Hematopoietic multipotent progenitor cell (in vitro differentiated cells): ENCODE results near the gene NPIPB2. TPM values are rescaled to one million over a fixed set of nuclear protein-coding genes. Genes with fewer than 3 reads are reported as not detected.
A peak's percentile ranks its signal among the peaks of the same experiment; 100 is the strongest.

Experiments used
- DNase-seq, 3 donors: peaks; one replicate each; pipeline ENCODE4 v3.0.0-alpha.2; 2011 to 2015; ENCODE audit warnings: low read depth in 2 of 3, low spot score in 2 of 3
- small RNA-seq: library from RNA; depleted of rRNA; stranded (forward); fragments of <200 nt; gene quantifications from one replicate; pipeline ENCODE3, GENCODE V24; 2012
- total RNA-seq: library from RNA; depleted of rRNA; stranded (reverse); fragments of >200 nt; gene quantifications from one replicate; pipeline ENCODE4 v1.2.3, GENCODE V29; 2012

Gene NPIPB2
- total RNA-seq, 1 donor, result 8.6 TPM

- DNase-seq, result no peak
Measured at GRCh38 chr16:11907160-11907970, 34.5 kb downstream of the NPIPB2 start.

DNA sequence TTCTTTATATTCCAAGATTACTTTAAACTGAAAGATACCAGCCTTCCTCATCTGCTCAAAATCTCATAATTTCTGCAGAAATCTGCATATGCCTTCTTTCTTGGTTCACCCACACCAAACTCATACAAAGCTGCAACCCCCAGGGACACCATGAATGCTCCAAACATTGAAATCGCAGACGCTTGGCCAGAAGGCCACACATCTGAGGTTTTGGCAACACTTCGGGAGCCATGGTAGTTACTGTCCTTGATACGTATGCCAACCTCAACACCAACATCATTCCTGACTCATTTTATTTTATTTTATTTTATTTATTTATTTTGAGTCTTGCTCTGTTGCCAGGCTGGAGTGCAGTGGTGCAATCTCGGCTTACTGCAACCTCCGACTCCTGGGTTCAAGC, 37.9 kb downstream of the NPIPB2 start:
- DNase-seq, result no peak

DNA sequence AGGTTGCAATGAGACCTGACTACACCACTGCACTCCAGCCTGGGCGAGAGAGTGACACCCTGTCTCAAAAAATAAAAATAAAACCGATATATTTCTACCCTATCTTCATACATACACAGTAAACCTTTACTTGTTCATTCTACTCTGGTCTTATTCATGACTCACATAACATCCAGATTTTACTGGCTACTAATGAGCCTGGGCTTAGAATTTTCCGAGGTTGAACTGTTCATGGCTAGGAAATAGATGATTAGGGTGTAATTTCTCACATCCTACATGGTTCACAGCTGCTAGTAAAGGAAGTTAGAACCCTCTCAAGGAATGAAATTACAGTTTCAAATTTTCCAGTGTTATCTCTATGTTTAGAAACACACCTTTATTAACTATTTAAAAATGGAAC, 40.8 kb downstream of the NPIPB2 start:
- no peak for DNase-seq

DNA sequence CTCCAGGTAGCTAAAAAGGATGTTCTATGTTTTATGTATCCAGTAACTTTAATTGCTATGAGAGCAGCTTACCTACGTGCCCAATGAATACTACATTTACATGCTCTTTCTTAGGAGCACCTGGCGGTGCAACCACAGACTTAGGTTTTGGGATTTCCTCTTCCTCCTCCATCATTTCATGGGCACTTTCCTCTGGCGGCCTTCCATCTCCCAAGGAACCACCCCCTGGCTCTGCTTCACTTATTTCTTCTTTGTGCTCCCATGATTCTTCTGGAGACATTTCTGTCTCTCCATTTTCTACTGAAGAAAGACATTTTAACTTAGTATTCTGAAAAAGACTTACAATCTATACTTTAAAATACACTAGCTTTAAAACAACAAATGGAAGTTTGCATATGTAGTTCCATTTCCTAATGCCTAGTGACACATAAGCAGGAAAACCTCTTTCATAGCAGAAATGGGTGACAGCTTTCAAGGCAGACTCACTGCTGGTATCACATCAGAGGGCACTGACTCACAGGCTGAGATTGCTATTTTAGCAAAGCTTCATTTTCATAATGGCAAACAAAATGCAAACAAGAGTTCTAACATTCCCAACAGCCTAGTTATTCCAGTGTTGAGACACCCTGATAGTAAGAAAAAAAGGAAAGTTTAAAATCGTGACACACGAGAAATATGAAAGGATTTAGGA, 45.2 kb downstream of the NPIPB2 start:
- no peak for DNase-seq

DNA sequence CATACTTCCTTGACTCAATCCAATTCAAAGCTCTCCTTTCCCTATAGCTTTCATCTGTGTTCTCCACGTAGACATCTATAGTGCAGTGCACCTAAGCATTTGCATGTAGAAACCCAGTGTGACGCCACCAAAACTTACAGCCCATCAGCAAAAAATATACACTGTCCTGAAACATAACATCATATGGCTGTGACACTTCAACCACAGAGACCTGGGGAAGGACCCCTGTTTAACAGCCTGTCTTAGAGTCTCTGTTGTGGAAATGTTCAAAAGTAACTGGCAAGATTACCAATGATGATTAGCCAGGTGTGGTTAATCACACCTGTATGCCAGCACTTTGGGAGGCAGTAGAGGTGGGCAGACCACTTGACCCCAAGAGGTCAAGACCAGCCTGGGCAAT, 48.3 kb downstream of the NPIPB2 start:
- no peak for DNase-seq

DNA sequence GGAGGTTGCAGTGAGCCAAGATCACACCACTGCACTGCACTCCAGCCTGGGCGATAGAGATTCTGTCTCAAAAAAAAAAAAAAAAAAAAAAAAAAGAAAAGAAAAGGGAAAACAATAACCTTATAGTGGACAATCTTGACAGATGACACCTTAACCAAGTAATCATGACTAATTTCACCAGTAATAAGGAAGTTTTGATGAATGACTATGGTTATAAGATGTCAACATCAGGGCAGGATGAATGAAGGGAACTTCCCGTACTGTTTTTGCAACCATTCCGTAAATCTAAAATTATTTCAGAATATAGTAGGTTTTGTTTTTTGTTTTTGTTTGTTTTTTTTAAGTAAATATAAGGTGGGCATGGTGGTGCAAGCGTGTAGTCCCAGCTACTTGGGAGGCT, 49.1 kb downstream of the NPIPB2 start:
- DNase-seq, result no peak

- DNase-seq, result peak in 1 of 3 donors; percentile 57
Measured at GRCh38 chr16:11890231-11890965, 51.4 kb downstream of the NPIPB2 start.

DNA sequence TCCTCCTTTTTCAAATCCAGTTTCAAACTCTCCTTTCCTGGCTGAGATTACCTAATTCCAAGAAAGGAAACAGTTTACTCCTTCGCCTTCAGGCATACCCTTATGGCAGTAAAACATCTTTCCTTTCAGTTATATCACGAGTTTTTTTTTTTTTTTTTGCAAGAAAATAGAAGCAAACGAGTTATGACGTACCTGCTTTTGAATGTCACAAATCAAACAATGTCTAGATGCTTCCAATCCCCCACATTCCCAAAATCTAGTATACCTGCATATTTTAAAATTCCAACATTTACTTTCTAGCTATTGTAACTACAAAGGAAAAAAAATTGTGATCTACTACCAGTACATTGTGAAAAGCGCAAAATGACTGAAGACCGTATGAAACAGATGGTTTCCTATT, 55.0 kb downstream of the NPIPB2 start:
- no peak for DNase-seq

DNA sequence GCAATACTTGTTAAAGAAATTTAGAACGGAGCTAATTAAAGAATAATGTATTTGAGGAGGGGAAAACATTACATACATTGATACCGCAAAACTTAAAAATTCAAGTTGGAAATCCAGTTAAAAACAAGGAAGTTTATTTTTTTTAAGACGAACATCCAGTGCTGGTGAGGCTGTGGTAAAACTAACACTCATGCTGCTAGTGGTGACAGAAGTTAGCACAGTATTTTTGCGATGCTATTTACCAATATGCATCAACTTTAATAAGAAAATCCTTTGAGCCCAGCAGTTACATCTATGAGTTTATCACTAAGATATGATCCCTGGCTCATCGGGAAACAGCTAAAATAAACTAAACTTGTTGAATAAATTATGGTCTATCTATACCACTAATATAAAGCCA, 57.8 kb downstream of the NPIPB2 start:
- DNase-seq, result no peak

- DNase-seq, result no peak
Measured at GRCh38 chr16:11880007-11880406, 61.8 kb downstream of the NPIPB2 start.

DNA sequence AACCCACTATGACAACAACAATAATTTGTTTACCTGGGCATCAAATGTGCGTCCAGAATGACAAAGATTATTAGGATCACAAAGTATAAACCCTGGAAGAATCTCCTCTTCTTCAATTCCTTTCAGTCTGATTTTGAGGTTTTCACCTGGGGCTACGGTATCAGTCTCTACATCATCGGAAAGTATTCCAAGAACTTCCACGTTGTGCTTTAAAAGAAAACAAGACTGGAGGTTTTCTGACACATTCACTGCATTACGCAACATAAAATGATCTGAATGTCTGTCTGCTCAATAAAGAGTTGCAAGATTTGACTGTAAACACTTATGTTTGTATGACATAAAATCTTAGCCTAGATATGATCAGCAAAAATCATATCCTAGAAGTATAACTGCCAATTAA, 64.5 kb downstream of the NPIPB2 start:
- no peak for DNase-seq

Small RNAs within 50 kb of the gene (small RNA-seq; reads per million reads assigned to genes)
- not detected for gene AC007216.5
- 1.1 reads per million, percentile 37 among the genes with 10 or more reads in this experiment for gene COX6CP1
- not detected for gene UBL5P4

Other genes with a start within 250 kb of the NPIPB2 start
- gene TXNDC11, start 199.2 kb downstream of the NPIPB2 start, total RNA-seq, result 35.0 TPM
- 24.5 TPM for gene ZC3H7A, start 144.8 kb downstream of the NPIPB2 start, total RNA-seq
- gene RSL1D1, start 90.5 kb downstream of the NPIPB2 start, total RNA-seq, result 49.8 TPM
- 20.5 TPM for gene GSPT1, start 26.1 kb downstream of the NPIPB2 start, total RNA-seq
- gene TNFRSF17, start 23.2 kb upstream of the NPIPB2 start, total RNA-seq, result 0.27 TPM
- gene SNX29, start 34.7 kb upstream of the NPIPB2 start, total RNA-seq, result 20.5 TPM